Tibial nerve (tissue), 3 donors: ENCODE data around the gene ZBTB47.

Experiments used
- POLR2A ChIP-seq, 2 donors: fragments of 450-650 bp; IDR thresholded peaks; one replicate each; pipeline ENCODE4 v1.6.1; 2017; ENCODE audit warnings: antibody characterized with exemption in 2 of 2, mild to moderate bottlenecking in 2 of 2, moderate library complexity in 2 of 2
- TF ChIP-seq, protein P1 (sequence below), 5 experiments: fragments of 200-600 bp in 3 of 5; fragments of 450-650 bp in 2 of 5; sonication (generic) in 3 of 5; IDR thresholded peaks; one replicate each; pipeline ENCODE4 v1.5.1; 2016 to 2019; ENCODE audit warnings: antibody characterized with exemption in 5 of 5, mild to moderate bottlenecking in 3 of 5, moderate library complexity in 2 of 5

DNA sequence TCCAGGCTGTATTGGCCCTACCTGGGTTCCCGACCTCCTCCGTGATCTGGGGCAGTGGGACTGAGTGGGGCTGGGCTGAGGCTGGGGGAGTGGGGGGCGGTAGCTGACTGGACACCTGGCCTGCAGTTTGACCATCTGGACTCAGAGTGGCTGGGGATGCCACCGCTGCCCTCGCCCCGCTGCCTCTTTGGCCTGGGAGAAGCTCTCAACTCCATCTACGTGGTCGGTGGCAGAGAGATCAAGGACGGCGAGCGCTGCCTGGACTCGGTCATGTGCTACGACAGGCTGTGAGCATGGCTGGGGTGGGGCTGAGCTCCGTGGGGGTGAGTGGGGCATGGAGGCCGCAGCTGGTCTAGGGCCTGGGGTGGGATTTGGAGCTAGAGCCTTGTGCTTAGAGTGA is 34.5 kb downstream of the ZBTB47 start:
- TF ChIP-seq, protein P1, sequence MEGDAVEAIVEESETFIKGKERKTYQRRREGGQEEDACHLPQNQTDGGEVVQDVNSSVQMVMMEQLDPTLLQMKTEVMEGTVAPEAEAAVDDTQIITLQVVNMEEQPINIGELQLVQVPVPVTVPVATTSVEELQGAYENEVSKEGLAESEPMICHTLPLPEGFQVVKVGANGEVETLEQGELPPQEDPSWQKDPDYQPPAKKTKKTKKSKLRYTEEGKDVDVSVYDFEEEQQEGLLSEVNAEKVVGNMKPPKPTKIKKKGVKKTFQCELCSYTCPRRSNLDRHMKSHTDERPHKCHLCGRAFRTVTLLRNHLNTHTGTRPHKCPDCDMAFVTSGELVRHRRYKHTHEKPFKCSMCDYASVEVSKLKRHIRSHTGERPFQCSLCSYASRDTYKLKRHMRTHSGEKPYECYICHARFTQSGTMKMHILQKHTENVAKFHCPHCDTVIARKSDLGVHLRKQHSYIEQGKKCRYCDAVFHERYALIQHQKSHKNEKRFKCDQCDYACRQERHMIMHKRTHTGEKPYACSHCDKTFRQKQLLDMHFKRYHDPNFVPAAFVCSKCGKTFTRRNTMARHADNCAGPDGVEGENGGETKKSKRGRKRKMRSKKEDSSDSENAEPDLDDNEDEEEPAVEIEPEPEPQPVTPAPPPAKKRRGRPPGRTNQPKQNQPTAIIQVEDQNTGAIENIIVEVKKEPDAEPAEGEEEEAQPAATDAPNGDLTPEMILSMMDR (IDR thresholded peaks at IDR 0.05) = no peak
- TF ChIP-seq POLR2A (IDR thresholded peaks at IDR 0.05) = no peak
